ENCODE results near the gene CTBS.
A peak's percentile ranks its signal among the peaks of the same experiment; 100 is the strongest.
"Not testable (repeated sequence)": the region's sequence is repeated elsewhere in the genome, so short reads cannot be mapped to it uniquely, and the experiment has no call there.

The CTBS gene

GRCh38 chr1:84583648-84584047 lies 9.4 kb upstream of the CTBS start:
- DNase-seq = no peak

- no peak for DNase-seq
Measured at GRCh38 chr1:84582802-84583587, 8.8 kb upstream of the CTBS start.

- no peak for DNase-seq
Measured at GRCh38 chr1:84581648-84582047, 7.4 kb upstream of the CTBS start.

GRCh38 chr1:84574936-84575335 lies 696 bp upstream of the CTBS start:
- DNase-seq = no peak

GRCh38 chr1:84573481-84573966 lies 716 bp downstream of the CTBS start:
- no peak for DNase-seq

GRCh38 chr1:84571150-84571535 lies 3.1 kb downstream of the CTBS start:
- no peak for DNase-seq

- no peak for DNase-seq
Measured at GRCh38 chr1:84570436-84571149, 3.6 kb downstream of the CTBS start.

GRCh38 chr1:84569216-84569615 lies 5.0 kb downstream of the CTBS start:
- DNase-seq = no peak

GRCh38 chr1:84550826-84551225 lies 23.4 kb downstream of the CTBS start:
- DNase-seq = no peak

GRCh38 chr1:84541679-84542078 lies 32.6 kb downstream of the CTBS start:
- DNase-seq = no peak

- no peak for DNase-seq
Measured at GRCh38 chr1:84540759-84541158, 33.5 kb downstream of the CTBS start.

GRCh38 chr1:84539972-84540371 lies 34.3 kb downstream of the CTBS start:
- DNase-seq = no peak

- DNase-seq = no peak
Measured at GRCh38 chr1:84538599-84538998, 35.6 kb downstream of the CTBS start.

- no peak for DNase-seq
Measured at GRCh38 chr1:84525779-84526178, 48.5 kb downstream of the CTBS start.

GRCh38 chr1:84524590-84524989 lies 49.6 kb downstream of the CTBS start:
- DNase-seq = no peak

- no peak for DNase-seq
Measured at GRCh38 chr1:84510668-84511067, 63.6 kb downstream of the CTBS start.

GRCh38 chr1:84510165-84510564 lies 64.1 kb downstream of the CTBS start:
- DNase-seq = no peak

- no peak for DNase-seq
Measured at GRCh38 chr1:84509029-84509428, 65.2 kb downstream of the CTBS start.

GRCh38 chr1:84508510-84508909 lies 65.7 kb downstream of the CTBS start:
- DNase-seq = no peak

GRCh38 chr1:84507887-84508286 lies 66.4 kb downstream of the CTBS start:
- not testable (repeated sequence) for DNase-seq

- no peak for DNase-seq
Measured at GRCh38 chr1:84506729-84507453, 67.3 kb downstream of the CTBS start.

GRCh38 chr1:84506002-84506728 lies 68.1 kb downstream of the CTBS start, which contains the start of the genes GNG5 and SPATA1:
GNG5 (minus strand) TSS chr1:84506581; CDS start chr1:84506091, 490 bp downstream.
SPATA1 (plus strand) TSS chr1:84506386; CDS start chr1:84516360, 9,974 bp downstream.
- DNase-seq = peak; percentile 98
